ENCODE measurements around the gene ACIN1.

DNA sequence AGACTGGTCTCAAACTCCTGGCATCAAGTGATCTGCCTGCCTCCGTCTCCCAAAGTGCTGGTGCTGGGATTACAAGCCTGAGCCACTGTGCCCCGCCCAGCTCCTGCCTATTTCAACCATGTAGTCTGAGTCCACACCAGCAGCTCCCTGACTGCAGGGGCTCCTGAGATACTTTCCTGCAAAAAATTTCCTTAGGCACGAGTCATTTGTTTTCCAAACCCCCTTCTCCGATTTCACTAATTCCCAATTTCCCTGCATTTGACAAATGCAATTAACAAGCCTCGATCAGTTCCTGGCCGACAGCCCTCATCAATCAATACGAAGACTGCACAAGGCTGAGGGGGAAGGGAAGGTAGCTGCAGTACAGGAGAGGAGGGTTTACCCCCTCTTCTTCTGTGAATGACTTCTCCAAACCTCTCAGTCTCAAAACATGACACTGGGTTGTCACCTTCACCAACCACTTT, 70.3 kb downstream of the ACIN1 start:
- TF ChIP-seq, protein P1, sequence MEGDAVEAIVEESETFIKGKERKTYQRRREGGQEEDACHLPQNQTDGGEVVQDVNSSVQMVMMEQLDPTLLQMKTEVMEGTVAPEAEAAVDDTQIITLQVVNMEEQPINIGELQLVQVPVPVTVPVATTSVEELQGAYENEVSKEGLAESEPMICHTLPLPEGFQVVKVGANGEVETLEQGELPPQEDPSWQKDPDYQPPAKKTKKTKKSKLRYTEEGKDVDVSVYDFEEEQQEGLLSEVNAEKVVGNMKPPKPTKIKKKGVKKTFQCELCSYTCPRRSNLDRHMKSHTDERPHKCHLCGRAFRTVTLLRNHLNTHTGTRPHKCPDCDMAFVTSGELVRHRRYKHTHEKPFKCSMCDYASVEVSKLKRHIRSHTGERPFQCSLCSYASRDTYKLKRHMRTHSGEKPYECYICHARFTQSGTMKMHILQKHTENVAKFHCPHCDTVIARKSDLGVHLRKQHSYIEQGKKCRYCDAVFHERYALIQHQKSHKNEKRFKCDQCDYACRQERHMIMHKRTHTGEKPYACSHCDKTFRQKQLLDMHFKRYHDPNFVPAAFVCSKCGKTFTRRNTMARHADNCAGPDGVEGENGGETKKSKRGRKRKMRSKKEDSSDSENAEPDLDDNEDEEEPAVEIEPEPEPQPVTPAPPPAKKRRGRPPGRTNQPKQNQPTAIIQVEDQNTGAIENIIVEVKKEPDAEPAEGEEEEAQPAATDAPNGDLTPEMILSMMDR (IDR thresholded peaks at IDR 0.05): no peak
- TF ChIP-seq EZH2 (IDR thresholded peaks at IDR 0.05) (no peak), EZH2phosphoT487 (IDR thresholded peaks at IDR 0.05) (no peak)

All from neural progenitor cell (in vitro differentiated cells).